Measurements from ENCODE around the gene SCARB2. TPM values are rescaled to one million over a fixed set of nuclear protein-coding genes. Genes with fewer than 3 reads are reported as not detected.

The SCARB2 gene
- total RNA-seq, 1 donor from 2014 or later: 174 TPM

GRCh38 chr4:76153356-76153755, 60.3 kb downstream of the SCARB2 start:
- DNase-seq (ENCODE audit: low read depth in 2 of 2): no peak

- DNase-seq (ENCODE audit: low read depth in 2 of 2): peak; percentile 95 to 96
These were observed 65.3 kb downstream of the SCARB2 start, which contains the start of gene NUP54 for GRCh38 chr4:76148142-76148865. NUP54 (minus strand) TSS chr4:76148397; CDS start chr4:76148374, 23 bp downstream.

GRCh38 chr4:76147454-76148141, 66.0 kb downstream of the SCARB2 start:
- DNase-seq (ENCODE audit: low read depth in 2 of 2): peak; percentile 79 to 82

GRCh38 chr4:76144546-76144945, 69.1 kb downstream of the SCARB2 start:
- no peak for DNase-seq (ENCODE audit: low read depth in 2 of 2)

GRCh38 chr4:76141241-76141640, 72.4 kb downstream of the SCARB2 start:
- DNase-seq (ENCODE audit: low read depth in 2 of 2): no peak

- DNase-seq (ENCODE audit: low read depth in 2 of 2): no peak
These were observed 85.9 kb downstream of the SCARB2 start for GRCh38 chr4:76127754-76128153.

- no peak for DNase-seq (ENCODE audit: low read depth in 2 of 2)
These were observed 87.8 kb downstream of the SCARB2 start for GRCh38 chr4:76125816-76126215.

- DNase-seq (ENCODE audit: low read depth in 2 of 2): no peak
These were observed 93.4 kb downstream of the SCARB2 start for GRCh38 chr4:76120199-76120598.

- no peak for DNase-seq (ENCODE audit: low read depth in 2 of 2)
These were observed 96.1 kb downstream of the SCARB2 start for GRCh38 chr4:76117536-76117935.

GRCh38 chr4:76116821-76117220, 96.8 kb downstream of the SCARB2 start:
- no peak for DNase-seq (ENCODE audit: low read depth in 2 of 2)

Other genes starting within 250 kb of the SCARB2 start
- 15.7 and 25.0 TPM in 2 replicates for gene SDAD1, start 222.9 kb downstream of the SCARB2 start, total RNA-seq
- gene CXCL9, start 206.3 kb downstream of the SCARB2 start, total RNA-seq: not detected in 2 replicates
- gene CXCL10, start 190.3 kb downstream of the SCARB2 start, total RNA-seq: 0.20 and 0.22 TPM in 2 replicates
- gene CXCL11, start 177.8 kb downstream of the SCARB2 start, total RNA-seq: 0.20 and 0.44 TPM in 2 replicates
- not detected in 2 replicates for gene ART3, start 139.1 kb downstream of the SCARB2 start, total RNA-seq
- 43.3 and 43.6 TPM in 2 replicates for gene NUP54, start 65.4 kb downstream of the SCARB2 start, total RNA-seq
- gene FAM47E, start 37.9 kb upstream of the SCARB2 start, total RNA-seq: not detected in 2 replicates
- 0.40 and 1.5 TPM in 2 replicates for gene STBD1, start 92.9 kb upstream of the SCARB2 start, total RNA-seq
- gene CCDC158, start 207.3 kb upstream of the SCARB2 start, total RNA-seq: not detected in 2 replicates
- under 0.01 TPM in 2 replicates for gene SHROOM3, start 221.4 kb upstream of the SCARB2 start, total RNA-seq